A673 (cell line): ENCODE data around the gene CDK5RAP2.

Experiments used
- CTCF ChIP-seq: fragments of 300-800, 200-600 bp; sonication (generic); conservative IDR thresholded peaks from 2 replicates; pipeline ENCODE4 v1.5.1; 2017; ENCODE audit warnings: low read depth, mild to moderate bottlenecking, antibody characterized with exemption, low read length, moderate library complexity, mixed read lengths
- EZH2 ChIP-seq: fragments of 200-600 bp; sonication (generic); IDR thresholded peaks from 2 replicates; pipeline ENCODE4 v1.6.1; 2017; ENCODE audit warnings: borderline replicate concordance, low read depth, mild to moderate bottlenecking, mixed read lengths, antibody characterized with exemption, low read length; ENCODE audit not compliant: poor library complexity, severe bottlenecking

GRCh38 chr9:120621941-120622340 lies 42.0 kb upstream of the CDK5RAP2 start:
- TF ChIP-seq CTCF (no peak), EZH2 (no peak)
